Mucosa of rectum (tissue), 2 donors: ENCODE results near the gene KCNAB3.
"Not testable (repeated sequence)": the region's sequence is repeated elsewhere in the genome, so short reads cannot be mapped to it uniquely, and the experiment has no call there.

Source experiments
- H3K27ac ChIP-seq, 2 donors: one replicate each; pipeline ENCODE4 v1.7.0; 2013; ENCODE audit warnings: inconsistent platforms in 2 of 2, low read depth in 2 of 2, low read length in 2 of 2
- H3K27me3 ChIP-seq, 2 donors: one replicate each; pipeline ENCODE4 v1.7.0; 2013; ENCODE audit warnings: low read length in 2 of 2; ENCODE audit not compliant: control insufficient read depth in 2 of 2, insufficient read depth in 2 of 2
- H3K36me3 ChIP-seq, 2 donors: one replicate each; pipeline ENCODE4 v1.7.0; 2013; ENCODE audit warnings: low read length in 2 of 2; ENCODE audit not compliant: control insufficient read depth in 2 of 2, insufficient read depth in 2 of 2
- H3K4me1 ChIP-seq, 2 donors: one replicate each; pipeline ENCODE4 v1.7.0; 2013; ENCODE audit warnings: low read length in 2 of 2, mild to moderate bottlenecking in 1 of 2; ENCODE audit not compliant: control insufficient read depth in 2 of 2, insufficient read depth in 2 of 2
- H3K4me3 ChIP-seq, 2 donors: one replicate each; pipeline ENCODE4 v1.7.0; 2013; ENCODE audit warnings: low read length in 2 of 2
- H3K9ac ChIP-seq, 2 donors: one replicate each; pipeline ENCODE4 v1.7.0; 2013; ENCODE audit warnings: low read length in 2 of 2, low read depth in 1 of 2, mild to moderate bottlenecking in 1 of 2
- H3K9me3 ChIP-seq, 2 donors: one replicate each; pipeline ENCODE4 v1.7.0; 2013; ENCODE audit warnings: low read length in 2 of 2; ENCODE audit not compliant: control insufficient read depth in 2 of 2
- donor health status: healthy.
- donor health status: Normal muscosa, but diverticular disease.

Gene KCNAB3

DNA sequence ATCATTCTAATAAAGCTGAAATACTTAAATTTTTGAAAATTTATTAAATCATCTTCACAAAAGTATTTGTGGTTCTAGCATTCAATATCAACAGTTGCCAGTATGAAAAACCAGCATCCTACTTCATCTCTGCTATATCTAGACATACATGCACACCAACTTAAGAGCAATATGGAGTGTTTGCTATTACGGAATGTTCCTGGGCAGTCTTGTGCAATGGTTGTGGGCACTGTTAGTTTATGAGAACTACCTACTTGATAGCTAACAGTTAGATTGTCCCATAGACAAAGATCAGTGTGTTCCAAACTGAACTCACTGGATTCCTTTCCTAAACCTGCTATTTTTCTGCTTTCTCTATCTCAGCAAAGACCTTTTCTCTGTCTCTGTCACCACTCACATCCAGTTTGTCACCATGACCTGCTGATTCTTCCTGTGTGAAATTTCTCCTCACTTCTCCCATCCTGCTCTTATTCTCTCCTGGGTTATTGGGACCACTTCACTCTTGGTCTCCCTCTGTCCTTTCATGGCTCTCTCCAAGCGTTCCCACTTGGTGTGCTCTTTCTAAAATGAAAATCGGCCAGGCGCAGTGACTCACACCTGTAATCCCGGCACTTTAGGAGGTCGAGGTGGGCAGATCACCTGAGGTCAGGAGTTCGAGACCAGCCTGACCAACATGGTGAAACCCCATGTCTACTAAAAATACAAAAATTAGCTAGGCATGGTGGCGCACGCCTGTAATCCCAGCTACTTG lies 30.0 kb upstream of the KCNAB3 start:
- H3K27ac ChIP-seq: no peak overlapping the region
- H3K36me3 ChIP-seq: no peaks in the 10 kb centered on the region
- H3K9me3 ChIP-seq: no peaks in the 10 kb centered on the region
- H3K9ac ChIP-seq: no peak overlapping the region
- H3K4me1 ChIP-seq: no peaks in the 10 kb centered on the region
- peaks cover 0 to 3% of the 10 kb centered on the region in 2 donors for H3K27me3 ChIP-seq
- H3K4me3 ChIP-seq: no peak overlapping the region

DNA sequence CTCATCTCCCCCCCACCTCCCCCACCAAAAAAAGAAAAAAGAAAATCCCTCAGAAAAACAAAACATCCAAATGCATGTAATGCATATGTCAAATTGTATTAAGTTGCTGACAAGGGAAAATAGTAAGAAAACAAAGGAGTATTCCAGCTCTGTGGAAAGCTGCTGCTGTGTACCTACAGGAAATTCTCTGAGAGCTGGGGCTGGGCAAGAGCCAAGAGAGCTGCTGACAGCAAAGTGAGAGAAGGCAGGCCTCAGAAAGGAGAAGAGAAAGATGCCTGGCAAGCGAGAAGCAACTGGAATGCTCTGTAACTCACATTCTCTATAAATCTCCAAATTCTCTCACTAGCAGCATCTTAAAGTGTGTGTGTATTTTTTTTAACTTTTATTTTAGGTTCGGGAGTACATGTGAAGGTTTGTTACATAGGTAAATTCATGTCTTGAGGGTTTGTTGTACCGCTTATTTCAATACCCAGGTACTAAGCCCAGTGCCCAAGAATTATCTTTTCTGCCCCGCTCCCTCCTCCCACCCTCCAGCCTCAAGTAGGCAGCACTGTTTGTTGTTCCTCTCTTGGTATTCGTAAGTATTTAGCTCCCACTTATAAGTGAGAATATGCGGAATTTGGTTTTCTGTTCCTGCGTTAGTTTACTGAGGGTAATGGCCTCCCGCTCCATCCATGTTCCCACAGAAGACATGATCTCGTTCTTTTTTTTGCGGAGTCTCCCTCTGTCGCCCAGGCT lies 26.7 kb upstream of the KCNAB3 start:
- H3K27ac ChIP-seq: no peak overlapping the region
- no peaks in the 10 kb centered on the region for H3K9me3 ChIP-seq
- no peaks in the 10 kb centered on the region for H3K4me1 ChIP-seq
- H3K36me3 ChIP-seq: no peaks in the 10 kb centered on the region
- H3K27me3 ChIP-seq: peaks cover 0 to 3% of the 10 kb centered on the region in 2 donors
- H3K4me3 ChIP-seq: no peak overlapping the region
- no peak overlapping the region for H3K9ac ChIP-seq

- Histone ChIP-seq H3K9me3 (no peaks in the 10 kb centered on the region), H3K4me3 (no peak overlapping the region), H3K27ac (no peak overlapping the region), H3K36me3 (no peaks in the 10 kb centered on the region), H3K4me1 (no peaks in the 10 kb centered on the region), H3K9ac (no peak overlapping the region), H3K27me3 (peaks cover 0 to 3% of the 10 kb centered on the region in 2 donors)
These were observed 26.0 kb upstream of the KCNAB3 start for GRCh38 chr17:7955414-7956227.

GRCh38 chr17:7953266-7953665 lies 23.6 kb upstream of the KCNAB3 start:
- H3K4me3 ChIP-seq, H3K9ac ChIP-seq, H3K27me3 ChIP-seq, H3K36me3 ChIP-seq, H3K9me3 ChIP-seq, H3K27ac ChIP-seq, H3K4me1 ChIP-seq: not testable (repeated sequence)

- Histone ChIP-seq H3K4me3 (no peak overlapping the region), H3K9ac (no peak overlapping the region), H3K9me3 (no peaks in the 10 kb centered on the region), H3K36me3 (peaks cover 9 to 25% of the 10 kb centered on the region in 2 donors), H3K4me1 (no peaks in the 10 kb centered on the region), H3K27me3 (no peaks in the 10 kb centered on the region), H3K27ac (no peak overlapping the region)
These were observed 21.6 kb upstream of the KCNAB3 start for GRCh38 chr17:7951143-7951792.

GRCh38 chr17:7950578-7950977 lies 20.9 kb upstream of the KCNAB3 start:
- peaks cover 15 to 32% of the 10 kb centered on the region in 2 donors for H3K36me3 ChIP-seq
- H3K9ac ChIP-seq: no peak overlapping the region
- H3K4me1 ChIP-seq: no peaks in the 10 kb centered on the region
- H3K9me3 ChIP-seq: no peaks in the 10 kb centered on the region
- no peak overlapping the region for H3K4me3 ChIP-seq
- H3K27me3 ChIP-seq: no peaks in the 10 kb centered on the region
- H3K27ac ChIP-seq: no peak overlapping the region

DNA sequence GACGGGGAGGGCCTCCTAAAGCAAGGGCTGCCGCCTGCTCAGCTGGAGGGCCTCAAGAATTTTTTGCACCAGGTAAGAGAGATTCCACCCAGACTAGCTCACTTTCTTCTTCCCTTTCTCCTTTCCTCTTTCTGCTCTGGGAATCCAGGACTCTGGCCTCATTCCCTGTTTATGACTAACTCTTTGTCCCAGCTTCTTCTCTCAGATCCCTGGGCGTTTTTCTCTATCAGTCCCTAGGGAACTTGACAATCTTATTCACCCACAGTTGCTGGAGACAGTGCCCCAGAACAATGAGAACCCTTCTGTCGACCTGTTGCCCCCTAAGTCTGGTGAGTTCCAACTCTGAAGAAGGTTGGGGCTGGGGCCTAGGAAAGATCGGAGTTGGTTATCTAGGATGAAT lies 18.0 kb upstream of the KCNAB3 start:
- H3K9me3 ChIP-seq: no peaks in the 10 kb centered on the region
- peaks cover 34 to 56% of the 10 kb centered on the region in 2 donors for H3K36me3 ChIP-seq
- H3K4me1 ChIP-seq: no peaks in the 10 kb centered on the region
- no peak overlapping the region for H3K27ac ChIP-seq
- H3K9ac ChIP-seq: no peak overlapping the region
- no peaks in the 10 kb centered on the region for H3K27me3 ChIP-seq
- no peak overlapping the region for H3K4me3 ChIP-seq

DNA sequence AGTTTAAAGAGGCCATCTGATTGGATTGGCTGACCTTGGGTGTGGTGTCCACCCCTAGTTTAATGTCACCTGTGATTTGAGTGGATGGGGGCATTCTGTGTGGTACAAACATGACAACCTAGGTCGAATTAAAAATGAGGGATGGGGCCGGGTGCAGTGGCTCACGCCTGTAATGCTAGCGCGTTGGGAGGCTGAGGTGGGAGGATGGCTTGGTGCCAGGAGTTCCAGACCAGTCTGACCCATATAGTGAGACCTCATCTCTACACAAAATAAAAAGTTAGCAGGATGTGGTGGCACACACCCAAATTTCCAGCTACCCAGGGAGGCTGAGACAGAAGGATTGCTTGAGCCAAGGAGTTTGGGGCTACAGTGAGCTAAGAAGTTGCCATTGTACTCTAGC lies 16.8 kb upstream of the KCNAB3 start:
- Histone ChIP-seq H3K36me3 (peaks cover 34 to 59% of the 10 kb centered on the region in 2 donors), H3K9ac (no peak overlapping the region), H3K9me3 (no peaks in the 10 kb centered on the region), H3K4me3 (no peak overlapping the region), H3K27me3 (no peaks in the 10 kb centered on the region), H3K4me1 (no peaks in the 10 kb centered on the region), H3K27ac (no peak overlapping the region)

GRCh38 chr17:7945651-7946050 lies 16.0 kb upstream of the KCNAB3 start:
- Histone ChIP-seq H3K4me1 (no peaks in the 10 kb centered on the region), H3K36me3 (peaks cover 37 to 63% of the 10 kb centered on the region in 2 donors)

More at GRCh38 chr17:7945651-7946050, 16.0 kb upstream of the KCNAB3 start:
- Histone ChIP-seq H3K9me3 (no peaks in the 10 kb centered on the region), H3K27ac (no peak overlapping the region), H3K27me3 (no peaks in the 10 kb centered on the region), H3K4me3 (no peak overlapping the region), H3K9ac (peak overlapping the region in 1 of 2 donors; percentile 3)
